LNCAP (cell line): ENCODE measurements around the gene ZC3H14.

Source experiments
- TF ChIP-seq, protein P1 (sequence below): fragments of 450-650 bp; IDR thresholded peaks from 2 replicates; pipeline ENCODE4 v1.5.1; 2017; ENCODE audit warnings: mild to moderate bottlenecking

The ZC3H14 gene, protein sequence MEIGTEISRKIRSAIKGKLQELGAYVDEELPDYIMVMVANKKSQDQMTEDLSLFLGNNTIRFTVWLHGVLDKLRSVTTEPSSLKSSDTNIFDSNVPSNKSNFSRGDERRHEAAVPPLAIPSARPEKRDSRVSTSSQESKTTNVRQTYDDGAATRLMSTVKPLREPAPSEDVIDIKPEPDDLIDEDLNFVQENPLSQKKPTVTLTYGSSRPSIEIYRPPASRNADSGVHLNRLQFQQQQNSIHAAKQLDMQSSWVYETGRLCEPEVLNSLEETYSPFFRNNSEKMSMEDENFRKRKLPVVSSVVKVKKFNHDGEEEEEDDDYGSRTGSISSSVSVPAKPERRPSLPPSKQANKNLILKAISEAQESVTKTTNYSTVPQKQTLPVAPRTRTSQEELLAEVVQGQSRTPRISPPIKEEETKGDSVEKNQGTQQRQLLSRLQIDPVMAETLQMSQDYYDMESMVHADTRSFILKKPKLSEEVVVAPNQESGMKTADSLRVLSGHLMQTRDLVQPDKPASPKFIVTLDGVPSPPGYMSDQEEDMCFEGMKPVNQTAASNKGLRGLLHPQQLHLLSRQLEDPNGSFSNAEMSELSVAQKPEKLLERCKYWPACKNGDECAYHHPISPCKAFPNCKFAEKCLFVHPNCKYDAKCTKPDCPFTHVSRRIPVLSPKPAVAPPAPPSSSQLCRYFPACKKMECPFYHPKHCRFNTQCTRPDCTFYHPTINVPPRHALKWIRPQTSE

DNA sequence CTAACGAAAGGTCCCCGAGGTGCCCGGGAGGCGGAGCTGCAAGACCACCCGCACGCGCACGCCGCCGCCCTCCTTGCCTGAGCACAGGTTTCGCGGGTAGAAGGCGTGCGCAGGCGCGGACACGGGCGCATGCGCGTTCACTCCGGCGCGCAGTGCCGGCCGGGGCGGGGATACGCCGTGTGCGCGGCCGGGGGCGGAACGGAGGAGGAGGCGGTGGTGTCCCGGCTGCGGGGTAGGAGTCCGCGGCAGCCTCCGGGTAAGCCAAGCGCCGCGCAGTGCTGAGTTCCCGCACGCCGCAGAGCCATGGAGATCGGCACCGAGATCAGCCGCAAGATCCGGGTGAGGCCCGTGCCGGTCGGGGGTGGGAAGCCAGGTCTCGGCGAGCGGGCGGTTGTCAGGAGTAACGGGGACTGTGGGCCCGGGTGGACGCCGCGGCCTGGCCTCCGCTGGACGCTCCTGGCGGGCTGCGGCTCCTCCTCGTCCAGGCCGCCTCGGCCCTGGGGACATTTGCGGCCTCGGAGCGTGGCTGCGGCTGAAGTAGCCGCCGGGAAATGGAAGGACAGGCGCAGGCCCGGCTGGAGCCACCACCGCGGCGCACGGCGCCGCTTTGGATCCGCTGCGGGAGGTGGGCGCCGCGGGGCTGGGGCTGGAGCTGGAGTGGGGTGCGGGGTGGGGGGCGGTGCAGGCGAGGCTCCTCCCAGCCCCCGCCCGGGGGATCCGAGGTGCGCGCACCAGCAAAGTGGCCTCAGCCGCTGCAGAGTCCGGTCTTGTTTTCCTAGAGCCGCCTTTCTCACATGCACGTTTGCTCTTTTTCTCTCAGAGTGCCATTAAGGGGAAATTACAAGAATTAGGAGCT is at the start of gene ZC3H14:
ZC3H14 (plus strand) TSS at position 207 of the 856 bp plus-strand sequence; CDS start at position 304, 97 bp downstream.
- TF ChIP-seq, protein P1, sequence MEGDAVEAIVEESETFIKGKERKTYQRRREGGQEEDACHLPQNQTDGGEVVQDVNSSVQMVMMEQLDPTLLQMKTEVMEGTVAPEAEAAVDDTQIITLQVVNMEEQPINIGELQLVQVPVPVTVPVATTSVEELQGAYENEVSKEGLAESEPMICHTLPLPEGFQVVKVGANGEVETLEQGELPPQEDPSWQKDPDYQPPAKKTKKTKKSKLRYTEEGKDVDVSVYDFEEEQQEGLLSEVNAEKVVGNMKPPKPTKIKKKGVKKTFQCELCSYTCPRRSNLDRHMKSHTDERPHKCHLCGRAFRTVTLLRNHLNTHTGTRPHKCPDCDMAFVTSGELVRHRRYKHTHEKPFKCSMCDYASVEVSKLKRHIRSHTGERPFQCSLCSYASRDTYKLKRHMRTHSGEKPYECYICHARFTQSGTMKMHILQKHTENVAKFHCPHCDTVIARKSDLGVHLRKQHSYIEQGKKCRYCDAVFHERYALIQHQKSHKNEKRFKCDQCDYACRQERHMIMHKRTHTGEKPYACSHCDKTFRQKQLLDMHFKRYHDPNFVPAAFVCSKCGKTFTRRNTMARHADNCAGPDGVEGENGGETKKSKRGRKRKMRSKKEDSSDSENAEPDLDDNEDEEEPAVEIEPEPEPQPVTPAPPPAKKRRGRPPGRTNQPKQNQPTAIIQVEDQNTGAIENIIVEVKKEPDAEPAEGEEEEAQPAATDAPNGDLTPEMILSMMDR, result no peak

DNA sequence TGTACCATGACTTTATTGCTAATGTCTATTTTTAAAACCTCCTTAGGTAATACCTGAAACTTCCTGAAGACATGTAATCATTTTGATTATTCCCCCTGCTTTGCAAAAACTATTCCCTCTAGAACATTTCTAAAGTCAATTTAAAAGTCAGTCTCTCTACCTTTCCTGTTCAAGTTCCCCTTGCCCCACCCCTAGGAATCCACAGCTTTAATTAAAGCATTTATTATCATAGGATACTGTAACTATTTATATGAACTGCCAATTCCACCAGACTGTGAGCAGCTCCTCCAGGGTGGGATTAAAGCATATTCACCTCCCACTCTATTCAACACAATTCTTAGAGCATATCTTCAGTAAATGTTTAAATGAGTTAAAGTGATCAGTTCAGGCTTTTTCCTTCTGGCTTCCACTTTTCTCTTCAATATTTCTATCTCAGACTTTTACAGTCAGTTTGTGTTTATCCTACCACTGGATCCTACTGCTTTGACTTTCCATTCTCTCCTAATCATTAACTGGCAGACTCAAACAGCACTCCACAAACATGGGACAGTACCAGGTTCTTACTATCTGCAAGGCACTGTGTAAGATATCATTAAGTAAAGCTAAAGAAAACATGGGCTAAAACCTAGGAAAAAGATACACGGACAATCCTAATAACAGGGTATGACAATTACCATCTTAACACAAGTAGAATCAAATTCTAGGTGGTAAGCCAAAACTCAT is 47.2 kb upstream of the ZC3H14 start:
- TF ChIP-seq, protein P1, result no peak

DNA sequence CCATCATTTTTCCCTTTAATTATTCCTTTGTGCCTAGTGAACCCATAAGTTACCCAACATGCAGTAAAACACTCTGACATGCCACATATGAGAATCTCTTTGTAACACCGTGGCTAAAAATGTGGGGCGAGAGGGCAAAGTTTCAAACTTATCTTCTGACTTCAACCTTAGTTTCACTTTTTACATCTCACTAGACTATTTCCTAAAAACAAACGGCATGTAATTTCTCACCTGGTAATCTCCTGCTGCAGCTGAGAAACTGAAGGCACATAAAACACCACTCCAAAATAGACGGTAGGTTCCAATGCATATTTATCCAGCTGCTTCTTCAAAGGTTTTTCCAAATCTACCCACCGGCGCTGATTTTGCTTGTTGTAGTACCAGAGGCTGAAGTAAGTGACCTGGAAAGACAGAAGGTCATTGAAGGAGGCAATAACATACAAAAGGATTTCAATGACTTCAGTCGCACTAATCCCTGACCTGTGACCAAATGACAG is 45.9 kb upstream of the ZC3H14 start:
- TF ChIP-seq, protein P1, result no peak

DNA sequence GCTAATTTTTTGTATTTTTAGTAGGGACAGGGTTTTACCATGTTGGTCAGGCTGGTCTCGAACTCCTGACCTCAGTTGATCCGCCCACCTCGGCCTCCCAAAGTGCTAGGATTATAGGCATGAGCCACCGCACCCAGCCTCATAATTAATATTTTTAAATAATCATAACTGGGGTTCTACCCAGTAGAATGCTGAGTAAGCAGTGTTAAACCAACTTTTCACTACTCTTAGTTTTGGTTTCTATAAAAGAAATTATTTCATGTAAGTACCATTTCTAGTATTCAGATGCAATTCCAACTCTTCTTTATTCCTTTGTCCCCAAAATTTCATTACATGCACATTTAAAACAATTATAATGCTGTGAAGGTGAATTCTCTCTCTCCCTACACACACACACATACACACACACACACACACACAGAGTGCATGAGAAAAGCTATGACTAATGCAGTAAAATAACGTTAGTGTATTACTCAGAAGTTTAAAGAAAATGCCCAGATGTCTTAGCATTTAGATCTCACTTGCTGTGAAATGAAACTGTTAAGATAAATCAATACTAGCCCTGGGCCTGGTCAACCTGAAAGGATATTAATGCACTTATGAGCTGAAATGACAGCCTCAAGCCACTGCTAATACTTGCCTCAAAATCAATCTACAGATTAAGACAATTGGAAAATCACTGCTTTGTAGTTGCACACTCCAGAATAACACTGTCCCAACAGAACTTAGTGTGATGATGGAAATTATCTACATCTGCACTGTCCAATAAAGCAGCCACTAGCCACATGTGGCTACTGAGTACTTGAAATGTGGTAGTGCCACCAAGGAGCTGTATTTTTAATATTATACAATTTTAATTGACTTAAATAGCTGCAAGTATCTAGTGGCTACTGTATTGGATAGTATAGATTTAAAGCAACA is 44.0 kb upstream of the ZC3H14 start:
- TF ChIP-seq, protein P1, result no peak

DNA sequence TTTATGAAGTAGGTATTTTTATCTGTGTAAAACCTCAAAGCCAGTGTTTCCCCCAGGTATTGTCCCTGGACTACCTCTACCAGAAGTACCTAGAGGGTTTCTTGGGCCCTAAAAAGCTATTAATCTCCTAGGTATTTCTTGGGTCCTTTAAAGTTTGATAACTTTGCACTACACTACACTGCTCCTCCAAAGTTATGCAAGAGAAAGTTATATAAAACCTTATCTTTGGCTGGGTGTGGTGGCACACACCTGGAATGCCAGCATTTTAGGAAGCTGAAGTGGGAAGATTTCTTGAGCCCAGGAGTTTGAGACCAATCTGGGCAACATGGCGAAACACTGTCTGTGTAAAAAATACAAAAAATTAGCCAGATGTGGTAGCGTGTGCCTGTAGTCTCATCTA is 42.9 kb upstream of the ZC3H14 start:
- TF ChIP-seq, protein P1, result no peak

DNA sequence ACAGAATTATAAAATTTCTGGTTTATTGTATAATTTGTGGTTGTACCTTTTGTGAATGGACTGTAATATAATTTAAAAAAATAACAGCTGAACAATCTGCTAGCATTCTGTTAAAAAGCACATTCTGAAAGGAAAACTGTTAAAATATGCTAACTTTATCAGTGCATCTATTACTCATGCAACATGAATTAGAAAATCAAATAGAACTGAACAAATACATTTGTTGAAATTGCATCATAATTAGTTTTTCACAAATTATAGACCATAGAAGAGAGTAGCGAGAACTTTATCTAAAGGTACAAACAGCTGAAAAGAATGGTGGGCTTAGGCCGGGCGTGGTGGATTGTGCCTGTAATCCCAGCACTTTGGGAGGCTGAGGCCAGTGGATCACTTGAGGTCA is 41.0 kb upstream of the ZC3H14 start:
- TF ChIP-seq, protein P1, result no peak
